Upper lobe of right lung (tissue), 1 donor: Measurements from ENCODE around the gene TMEM169. TPM values are rescaled to one million over a fixed set of nuclear protein-coding genes. Genes with fewer than 3 reads are reported as not detected.

Experiments
- ATAC-seq: fragments of 200-7000 bp; cut with Tn5 transposase; one replicate; pipeline ENCODE4 v1.9.1; 2020; ENCODE audit warnings: mild to moderate bottlenecking, moderate library complexity
- DNase-seq: peaks from one replicate; pipeline ENCODE4 v3.0.0-alpha.2; 2020
- H3K27ac ChIP-seq: fragments of 200-600 bp; one replicate; pipeline ENCODE4 v1.8.0; 2022
- H3K27me3 ChIP-seq: fragments of 200-600 bp; one replicate; pipeline ENCODE4 v1.8.0; 2022; ENCODE audit warnings: mild to moderate bottlenecking
- H3K36me3 ChIP-seq: fragments of 200-600 bp; one replicate; pipeline ENCODE4 v1.8.0; 2022
- H3K4me1 ChIP-seq: fragments of 200-600 bp; one replicate; pipeline ENCODE4 v1.8.0; 2022
- H3K4me3 ChIP-seq: fragments of 200-600 bp; one replicate; pipeline ENCODE4 v1.8.0; 2022; ENCODE audit warnings: mild to moderate bottlenecking
- H3K9me3 ChIP-seq: fragments of 200-600 bp; one replicate; pipeline ENCODE4 v1.8.0; 2022
- intact Hi-C: fragments of 100-400 bp; cut with DNase I; formaldehyde crosslinking; loops from one replicate; pipeline ENCODE4 v1.11.0; 2022
- total RNA-seq: library from RNA; stranded (reverse); fragmentation: NEBNext Ultra II Directional; extraction: Animal tissue kit (Norgen Biotek cat#: 25700); gene quantifications from one replicate; pipeline ENCODE4 v1.2.1, GENCODE V29; 2021
- TF ChIP-seq, protein P1 (sequence below): fragments of 200-600 bp; IDR thresholded peaks from one replicate; pipeline ENCODE4 v1.8.0; 2022; ENCODE audit warnings: antibody characterized with exemption
- donor health status: DM: no; HTN: yes; CAD: no; lungs with severe emphysema.

The TMEM169 gene
- total RNA-seq, 1 donor from 2014 or later, result 1.4 TPM

DNA sequence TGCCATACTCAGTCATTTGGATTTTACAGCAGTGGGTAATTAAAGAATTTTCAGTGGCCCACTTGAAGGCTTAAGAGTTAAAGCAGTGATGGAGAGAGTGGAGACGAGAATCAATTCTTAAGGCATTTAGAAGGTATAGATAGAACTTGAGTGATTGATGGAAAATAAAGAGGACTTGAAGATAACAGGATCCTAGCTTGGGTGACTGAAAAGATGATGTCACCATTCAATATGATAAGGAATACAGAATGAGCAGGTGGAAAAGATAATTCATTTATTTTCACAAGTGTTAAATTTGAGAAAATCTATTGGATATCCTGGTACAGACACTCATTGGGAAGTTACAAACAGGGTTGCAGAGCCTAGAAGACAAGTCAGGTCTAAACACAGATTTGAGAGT lies 62.7 kb downstream of the TMEM169 start:
- H3K27me3 ChIP-seq, result no peaks in the 10 kb centered on the region
- no peak for DNase-seq
- peaks cover 93% of the 10 kb centered on the region for H3K36me3 ChIP-seq
- ATAC-seq, result no peak
- H3K27ac ChIP-seq, result no peak overlapping the region
- H3K9me3 ChIP-seq, result no peaks in the 10 kb centered on the region
- no peaks in the 10 kb centered on the region for H3K4me1 ChIP-seq
- TF ChIP-seq, protein P1, sequence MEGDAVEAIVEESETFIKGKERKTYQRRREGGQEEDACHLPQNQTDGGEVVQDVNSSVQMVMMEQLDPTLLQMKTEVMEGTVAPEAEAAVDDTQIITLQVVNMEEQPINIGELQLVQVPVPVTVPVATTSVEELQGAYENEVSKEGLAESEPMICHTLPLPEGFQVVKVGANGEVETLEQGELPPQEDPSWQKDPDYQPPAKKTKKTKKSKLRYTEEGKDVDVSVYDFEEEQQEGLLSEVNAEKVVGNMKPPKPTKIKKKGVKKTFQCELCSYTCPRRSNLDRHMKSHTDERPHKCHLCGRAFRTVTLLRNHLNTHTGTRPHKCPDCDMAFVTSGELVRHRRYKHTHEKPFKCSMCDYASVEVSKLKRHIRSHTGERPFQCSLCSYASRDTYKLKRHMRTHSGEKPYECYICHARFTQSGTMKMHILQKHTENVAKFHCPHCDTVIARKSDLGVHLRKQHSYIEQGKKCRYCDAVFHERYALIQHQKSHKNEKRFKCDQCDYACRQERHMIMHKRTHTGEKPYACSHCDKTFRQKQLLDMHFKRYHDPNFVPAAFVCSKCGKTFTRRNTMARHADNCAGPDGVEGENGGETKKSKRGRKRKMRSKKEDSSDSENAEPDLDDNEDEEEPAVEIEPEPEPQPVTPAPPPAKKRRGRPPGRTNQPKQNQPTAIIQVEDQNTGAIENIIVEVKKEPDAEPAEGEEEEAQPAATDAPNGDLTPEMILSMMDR, result no peak
- H3K4me3 ChIP-seq, result no peak overlapping the region
- intact Hi-C loops, result no loop called here

DNA sequence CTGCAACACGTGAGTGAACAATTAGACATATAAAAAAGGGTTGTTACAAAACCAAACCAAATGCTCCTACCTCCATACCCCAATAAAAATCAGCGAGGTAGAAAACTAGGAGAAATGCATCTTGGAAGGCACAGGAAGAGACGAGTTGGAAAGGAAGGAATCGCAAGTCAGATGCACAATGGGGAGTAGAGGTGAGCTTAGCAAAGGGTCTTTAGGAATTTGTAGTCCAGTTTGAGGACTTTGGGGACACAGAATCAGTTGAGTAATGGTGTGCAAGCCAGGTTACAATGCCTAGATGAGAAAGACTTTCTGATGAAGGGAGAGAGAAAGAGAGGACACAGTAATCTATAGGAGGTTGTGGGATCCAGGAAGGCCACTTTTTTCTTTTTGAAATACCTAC lies 63.1 kb downstream of the TMEM169 start:
- H3K27me3 ChIP-seq, result no peaks in the 10 kb centered on the region
- DNase-seq (no peak), ATAC-seq (no peak)
- H3K4me1 ChIP-seq, result no peaks in the 10 kb centered on the region
- no peak overlapping the region for H3K27ac ChIP-seq
- H3K4me3 ChIP-seq, result no peak overlapping the region
- H3K36me3 ChIP-seq, result peaks cover 93% of the 10 kb centered on the region
- TF ChIP-seq, protein P1, result no peak
- H3K9me3 ChIP-seq, result no peaks in the 10 kb centered on the region
- intact Hi-C loops, result no loop called here

DNA sequence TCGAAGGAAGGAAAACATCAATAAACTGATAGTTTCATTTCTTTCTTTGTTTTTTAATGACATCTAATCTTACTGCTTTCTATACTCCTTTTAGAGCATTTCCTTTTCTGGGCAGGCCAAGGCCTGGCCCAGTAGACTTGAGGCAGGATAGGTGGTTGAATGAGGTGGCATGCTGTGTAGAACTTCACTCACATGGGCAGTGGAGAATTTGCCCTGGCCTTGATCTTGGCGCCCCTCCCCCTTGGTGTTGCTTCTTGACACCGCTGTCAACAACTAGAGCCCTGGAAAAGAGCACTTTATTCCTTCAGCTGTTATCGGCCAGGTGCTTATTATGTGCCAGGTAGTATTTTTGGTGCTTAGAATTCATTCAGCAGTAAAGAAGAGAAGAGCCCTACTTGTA lies 64.9 kb downstream of the TMEM169 start:
- Histone ChIP-seq H3K4me3 (no peak overlapping the region), H3K9me3 (no peaks in the 10 kb centered on the region), H3K36me3 (peaks cover 91% of the 10 kb centered on the region), H3K27ac (no peak overlapping the region), H3K4me1 (no peaks in the 10 kb centered on the region), H3K27me3 (no peaks in the 10 kb centered on the region)
- TF ChIP-seq, protein P1, result no peak
- no peak for DNase-seq
- no peak for ATAC-seq
- intact Hi-C loops, result no loop called here

DNA sequence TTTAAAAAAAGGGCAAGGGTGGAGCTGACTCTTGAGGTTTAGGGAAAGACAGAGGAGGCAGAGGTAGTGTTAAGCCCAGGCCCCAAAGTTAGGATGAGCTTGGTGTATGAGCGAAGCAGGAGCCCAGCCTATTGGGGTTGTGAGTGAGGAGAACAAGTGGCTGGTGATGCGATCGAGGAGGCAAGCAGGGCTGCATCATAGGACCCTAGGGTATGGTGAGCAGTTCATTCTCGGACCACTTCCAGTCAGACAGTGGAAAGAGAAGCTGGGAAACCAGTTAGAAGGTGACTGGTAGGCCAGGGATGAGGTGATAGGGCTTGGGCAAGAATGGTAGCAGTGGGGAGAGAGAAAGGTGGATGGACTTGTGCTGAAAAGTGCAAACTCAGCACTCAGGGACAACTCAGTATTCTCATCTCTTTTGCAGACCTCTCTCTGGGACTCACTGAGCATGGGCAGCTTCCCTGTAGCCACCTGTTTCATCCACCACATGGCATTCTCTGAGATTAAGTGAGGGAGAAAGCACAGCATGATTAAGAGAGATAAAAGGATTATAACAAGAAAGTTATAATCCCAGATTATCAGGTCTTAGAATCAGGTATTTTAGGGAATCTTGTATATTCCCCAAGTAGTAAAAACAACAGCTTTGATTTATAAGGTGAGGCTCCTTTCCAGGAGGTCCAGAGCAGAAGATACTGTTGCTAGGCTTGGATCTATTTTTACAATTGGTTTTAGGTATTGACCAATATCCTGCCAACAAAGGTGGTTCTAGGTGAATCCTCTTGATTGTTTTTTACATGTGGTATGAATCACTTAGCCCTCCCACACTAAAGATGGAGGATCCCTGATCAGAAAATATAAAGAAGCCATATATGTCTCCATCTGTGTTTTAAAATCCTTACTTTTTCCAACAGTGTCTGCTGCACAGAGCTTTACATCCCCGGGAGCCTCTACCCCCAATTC lies 65.7 kb downstream of the TMEM169 start:
- Histone ChIP-seq H3K4me3 (no peak overlapping the region), H3K9me3 (no peaks in the 10 kb centered on the region), H3K27me3 (no peaks in the 10 kb centered on the region), H3K4me1 (no peaks in the 10 kb centered on the region), H3K36me3 (peaks cover 91% of the 10 kb centered on the region), H3K27ac (no peak overlapping the region)
- intact Hi-C loops, result no loop called here
- ATAC-seq (no peak), DNase-seq (no peak)
- TF ChIP-seq, protein P1, result no peak

DNA sequence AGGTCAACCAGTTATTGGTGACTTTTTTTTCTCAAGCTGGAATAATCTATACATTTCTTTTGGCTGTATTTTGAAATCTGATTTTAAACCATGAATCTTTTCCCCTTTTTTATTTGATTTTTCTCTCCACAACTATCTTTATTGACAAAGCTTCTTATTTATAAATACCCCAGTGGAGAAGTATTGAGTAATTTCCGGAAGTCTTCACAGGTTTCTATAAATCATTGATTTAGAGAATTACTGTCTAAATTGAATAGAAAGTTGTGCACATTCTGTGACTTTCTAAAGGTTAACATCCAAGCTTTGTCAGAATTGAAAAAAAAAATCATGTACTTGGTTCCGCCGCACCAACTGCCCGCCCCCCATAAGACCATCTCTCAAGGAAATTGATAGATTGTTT lies 67.3 kb downstream of the TMEM169 start:
- H3K9me3 ChIP-seq, result no peaks in the 10 kb centered on the region
- no peak overlapping the region for H3K4me3 ChIP-seq
- intact Hi-C loops, result no loop called here
- TF ChIP-seq, protein P1, result no peak
- H3K27ac ChIP-seq, result no peak overlapping the region
- ATAC-seq (no peak), DNase-seq (no peak)
- peaks cover 91% of the 10 kb centered on the region for H3K36me3 ChIP-seq
- no peaks in the 10 kb centered on the region for H3K27me3 ChIP-seq
- no peaks in the 10 kb centered on the region for H3K4me1 ChIP-seq
